Measurements from ENCODE around the gene SMARCA2.

GRCh38 chr9:2227144-2227867 is 212.2 kb downstream of the SMARCA2 start:
- TF ChIP-seq, protein P1, sequence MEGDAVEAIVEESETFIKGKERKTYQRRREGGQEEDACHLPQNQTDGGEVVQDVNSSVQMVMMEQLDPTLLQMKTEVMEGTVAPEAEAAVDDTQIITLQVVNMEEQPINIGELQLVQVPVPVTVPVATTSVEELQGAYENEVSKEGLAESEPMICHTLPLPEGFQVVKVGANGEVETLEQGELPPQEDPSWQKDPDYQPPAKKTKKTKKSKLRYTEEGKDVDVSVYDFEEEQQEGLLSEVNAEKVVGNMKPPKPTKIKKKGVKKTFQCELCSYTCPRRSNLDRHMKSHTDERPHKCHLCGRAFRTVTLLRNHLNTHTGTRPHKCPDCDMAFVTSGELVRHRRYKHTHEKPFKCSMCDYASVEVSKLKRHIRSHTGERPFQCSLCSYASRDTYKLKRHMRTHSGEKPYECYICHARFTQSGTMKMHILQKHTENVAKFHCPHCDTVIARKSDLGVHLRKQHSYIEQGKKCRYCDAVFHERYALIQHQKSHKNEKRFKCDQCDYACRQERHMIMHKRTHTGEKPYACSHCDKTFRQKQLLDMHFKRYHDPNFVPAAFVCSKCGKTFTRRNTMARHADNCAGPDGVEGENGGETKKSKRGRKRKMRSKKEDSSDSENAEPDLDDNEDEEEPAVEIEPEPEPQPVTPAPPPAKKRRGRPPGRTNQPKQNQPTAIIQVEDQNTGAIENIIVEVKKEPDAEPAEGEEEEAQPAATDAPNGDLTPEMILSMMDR (conservative IDR thresholded peaks at IDR 0.05; ENCODE audit: low read length): no peak
- TF ChIP-seq EZH2phosphoT487 (IDR thresholded peaks at IDR 0.05; ENCODE audit: borderline replicate concordance): no peak
